H1 (cell line): ENCODE data around the gene TP63. TPM values are rescaled to one million over a fixed set of nuclear protein-coding genes. Genes with fewer than 3 reads are reported as not detected.
"Not testable (repeated sequence)": the region's sequence is repeated elsewhere in the genome, so short reads cannot be mapped to it uniquely, and the experiment has no call there.

Source experiments
- CTCF ChIA-PET: fragments of 300-600 bp; sonication (Branson Sonifier 250); formaldehyde crosslinking; loops from one replicate; lab custom pipeline; 2021; ENCODE audit not compliant: partially characterized antibody; lab: Charles Lee
- POLR2A ChIA-PET: fragments of 300-600 bp; sonication (Branson Sonifier 250); formaldehyde crosslinking; loops from one replicate; lab custom pipeline; 2021; ENCODE audit warnings: inconsistent platforms; ENCODE audit not compliant: partially characterized antibody; lab: Charles Lee
- DNase-seq, 2 experiments: peaks; one replicate each; pipeline versions ENCODE4 v3.0.0 to v3.0.0-alpha.2; 2010 to 2022; ENCODE audit warnings: low spot score in 2 of 2, low read depth in 1 of 2, mixed read lengths in 1 of 2
- FAIRE-seq: peaks from 2 replicates; lab custom pipeline; 2011; peaks lifted over from hg19 to GRCh38; lab: Jason Lieb, UNC
- H2AFZ ChIP-seq: 2 replicates; pipeline ENCODE4 v1.8.1; 2012; ENCODE audit warnings: low read length, inconsistent platforms
- H2AK5ac ChIP-seq: 2 replicates; pipeline ENCODE4 v1.6.1; 2013; ENCODE audit warnings: low read depth, low read length
- H2BK120ac ChIP-seq: replicated peaks from 2 replicates; pipeline ENCODE3; 2013; ENCODE audit warnings: low read depth, low read length, inconsistent platforms
- H2BK12ac ChIP-seq: 2 replicates; pipeline ENCODE4 v1.6.1; 2013; ENCODE audit warnings: low read depth, low read length
- H2BK15ac ChIP-seq: 2 replicates; pipeline ENCODE4 v1.6.1; 2013; ENCODE audit warnings: low read length
- H2BK20ac ChIP-seq: 2 replicates; pipeline ENCODE4 v1.6.1; 2013; ENCODE audit warnings: low read length
- H2BK5ac ChIP-seq: 2 replicates; pipeline ENCODE4 v1.6.1; 2013; ENCODE audit warnings: low read depth, low read length
- H3K14ac ChIP-seq: 2 replicates; pipeline ENCODE4 v1.6.1; 2013; ENCODE audit warnings: inconsistent platforms; ENCODE audit not compliant: insufficient read length
- H3K18ac ChIP-seq: 2 replicates; pipeline ENCODE4 v1.6.1; 2013; ENCODE audit warnings: low read length; ENCODE audit errors: extremely low read depth
- H3K23ac ChIP-seq: 2 replicates; pipeline ENCODE4 v1.6.1; 2013; ENCODE audit warnings: inconsistent platforms; ENCODE audit not compliant: insufficient read length
- H3K23me2 ChIP-seq: 2 replicates; pipeline ENCODE4 v1.6.1; 2013; ENCODE audit warnings: low read depth, low read length
- H3K27ac ChIP-seq: 2 replicates; pipeline ENCODE4 v1.6.1; 2011; ENCODE audit warnings: low read depth, low read length, inconsistent platforms
- H3K27me3 ChIP-seq, 4 experiments: replicated peaks in 1 of 4; 1 replicate in 1 of 4; 2 replicates in 3 of 4; pipeline versions ENCODE4 v1.6.1 to v1.8.1; 2011 to 2013; ENCODE audit warnings: low read length in 3 of 4, mild to moderate bottlenecking in 3 of 4, inconsistent platforms in 2 of 4, mixed read lengths in 2 of 4, moderate library complexity in 1 of 4; ENCODE audit not compliant: control insufficient read depth in 3 of 4, insufficient read depth in 3 of 4; ENCODE audit errors: extremely low read depth in 1 of 4
- H3K36me3 ChIP-seq, 4 experiments: 2 replicates each; pipeline versions ENCODE4 v1.6.1 to v1.8.1; 2011 to 2013; ENCODE audit warnings: mild to moderate bottlenecking in 4 of 4, low read length in 3 of 4, moderate library complexity in 2 of 4, control low read depth in 1 of 4, inconsistent platforms in 1 of 4; ENCODE audit not compliant: insufficient read depth in 4 of 4, control insufficient read depth in 2 of 4
- H3K4ac ChIP-seq: replicated peaks from 2 replicates; pipeline ENCODE3; 2013; ENCODE audit warnings: low read length, low read depth, mixed read lengths, inconsistent platforms; ENCODE audit not compliant: insufficient read length
- H3K4me1 ChIP-seq, 4 experiments: replicated peaks in 1 of 4; 1 replicate in 1 of 4; 2 replicates in 3 of 4; pipeline versions ENCODE4 v1.6.1 to v1.8.1; 2011 to 2013; ENCODE audit warnings: low read length in 3 of 4, inconsistent platforms in 2 of 4, mixed read lengths in 1 of 4; ENCODE audit not compliant: insufficient read depth in 4 of 4, control insufficient read depth in 3 of 4
- H3K4me2 ChIP-seq, 2 experiments: 2 replicates each; pipeline versions ENCODE4 v1.6.1 to v1.8.1; 2011 to 2013; ENCODE audit warnings: low read depth in 2 of 2, low read length in 2 of 2, control low read depth in 1 of 2, inconsistent platforms in 1 of 2, mild to moderate bottlenecking in 1 of 2; ENCODE audit not compliant: insufficient read depth in 1 of 2
- H3K4me3 ChIP-seq, 4 experiments: fragments of 200-600, 300-600 bp in 1 of 4; sonication (generic), shearing (Covaris generic), sonication (Bioruptor Twin) in 1 of 4; 2 replicates each; pipeline versions ENCODE4 v1.5.1 to v1.8.1; 2011 to 2016; ENCODE audit warnings: low read length in 4 of 4, low read depth in 3 of 4, control low read depth in 2 of 4, inconsistent platforms in 2 of 4, mild to moderate bottlenecking in 2 of 4, mixed read lengths in 1 of 4, moderate library complexity in 1 of 4; ENCODE audit not compliant: insufficient read depth in 2 of 4; ENCODE audit errors: extremely low read depth in 1 of 4
- H3K56ac ChIP-seq: replicated peaks from 2 replicates; pipeline ENCODE3; 2013; ENCODE audit warnings: low read depth, mild to moderate bottlenecking, mixed read lengths, low read length, inconsistent platforms; ENCODE audit not compliant: insufficient read length
- H3K79me1 ChIP-seq: 2 replicates; pipeline ENCODE4 v1.6.1; 2013; ENCODE audit warnings: low read depth, low read length, control low read depth
- H3K79me2 ChIP-seq, 2 experiments: 2 replicates each; pipeline versions ENCODE4 v1.6.1 to v1.8.1; 2012 to 2013; ENCODE audit warnings: low read length in 2 of 2, mild to moderate bottlenecking in 2 of 2, inconsistent platforms in 1 of 2; ENCODE audit not compliant: insufficient read depth in 2 of 2, control insufficient read depth in 1 of 2
- H3K9ac ChIP-seq, 4 experiments: replicated peaks in 1 of 4; 1 replicate in 1 of 4; 2 replicates in 3 of 4; pipeline versions ENCODE4 v1.6.1 to v1.8.1; 2011 to 2013; ENCODE audit warnings: low read depth in 3 of 4, low read length in 3 of 4, control low read depth in 2 of 4, mild to moderate bottlenecking in 2 of 4, moderate library complexity in 2 of 4, inconsistent platforms in 1 of 4; ENCODE audit errors: extremely low read depth in 1 of 4
- H3K9me3 ChIP-seq, 2 experiments: 2 replicates each; pipeline versions ENCODE4 v1.6.1 to v1.8.1; 2012 to 2013; ENCODE audit warnings: mild to moderate bottlenecking in 2 of 2, moderate library complexity in 2 of 2, control low read depth in 1 of 2, inconsistent platforms in 1 of 2, low read depth in 1 of 2, low read length in 1 of 2, mixed read lengths in 1 of 2; ENCODE audit not compliant: insufficient read depth in 2 of 2
- H4K20me1 ChIP-seq, 2 experiments: replicated peaks in 1 of 2; 2 replicates each; pipeline versions ENCODE3 to v1.8.1; 2011 to 2013; ENCODE audit warnings: inconsistent platforms in 2 of 2, low read length in 2 of 2, mild to moderate bottlenecking in 1 of 2; ENCODE audit not compliant: insufficient read depth in 2 of 2, control insufficient read depth in 1 of 2
- H4K5ac ChIP-seq: 2 replicates; pipeline ENCODE4 v1.6.1; 2013; ENCODE audit warnings: low read length, low read depth, mixed read lengths, inconsistent platforms; ENCODE audit not compliant: insufficient read length
- H4K8ac ChIP-seq: 2 replicates; pipeline ENCODE4 v1.8.0; 2013; ENCODE audit warnings: mild to moderate bottlenecking, moderate library complexity, low read length, inconsistent platforms; ENCODE audit not compliant: insufficient read depth; ENCODE audit errors: extremely low read depth
- H4K91ac ChIP-seq: replicated peaks from 2 replicates; pipeline ENCODE3; 2013; ENCODE audit warnings: low read length, mixed read lengths, inconsistent platforms; ENCODE audit not compliant: insufficient read length
- WGBS, 2 experiments: shearing (Covaris generic) in 1 of 2; methylation state at CpG; one replicate each; pipeline versions ENCODE4 v1.1.6 to v1.1.7; 2013 to 2015; ENCODE audit warnings: low lambda C conversion rate in 2 of 2, mixed read lengths in 2 of 2, inconsistent platforms in 1 of 2, low coverage in 1 of 2, missing lambda C conversion rate in 1 of 2; ENCODE audit not compliant: insufficient replicate concordance in 2 of 2, insufficient coverage in 1 of 2, insufficient read length in 1 of 2; ENCODE audit errors: extremely low coverage in 1 of 2, missing lambda C conversion rate in 1 of 2; 5-methylcytosine and 5-hydroxymethylcytosine counted together
- polyA plus RNA-seq, 7 experiments: library from polyadenylated mRNA; depleted of rRNA in 3 of 7; stranded (reverse) in 5 of 7; unstranded in 2 of 7; fragments of >200 nt in 5 of 7; fragments of 200-250 nt in 2 of 7; gene quantifications; 1 replicate in 5 of 7; 2 replicates in 1 of 7; 4 replicates in 1 of 7; pipeline versions ENCODE4 v1.2.1 to v1.2.3, GENCODE V29; 2011 to 2013; ENCODE audit warnings: missing spikeins in 2 of 7, mixed read lengths in 2 of 7
- total RNA-seq: library from RNA; stranded (reverse); fragmentation: NEBNext Ultra II Directional; extraction: Animal tissue kit (Norgen Biotek cat#: 25700); gene quantifications from 2 replicates; pipeline ENCODE4 v1.2.1, GENCODE V29; 2021

TP63 gene
- total and polyA plus RNA-seq, 2 of the 8 experiments (the other 6 are each of a cell fraction or from before 2014, with no cell fraction given) = not detected

DNA sequence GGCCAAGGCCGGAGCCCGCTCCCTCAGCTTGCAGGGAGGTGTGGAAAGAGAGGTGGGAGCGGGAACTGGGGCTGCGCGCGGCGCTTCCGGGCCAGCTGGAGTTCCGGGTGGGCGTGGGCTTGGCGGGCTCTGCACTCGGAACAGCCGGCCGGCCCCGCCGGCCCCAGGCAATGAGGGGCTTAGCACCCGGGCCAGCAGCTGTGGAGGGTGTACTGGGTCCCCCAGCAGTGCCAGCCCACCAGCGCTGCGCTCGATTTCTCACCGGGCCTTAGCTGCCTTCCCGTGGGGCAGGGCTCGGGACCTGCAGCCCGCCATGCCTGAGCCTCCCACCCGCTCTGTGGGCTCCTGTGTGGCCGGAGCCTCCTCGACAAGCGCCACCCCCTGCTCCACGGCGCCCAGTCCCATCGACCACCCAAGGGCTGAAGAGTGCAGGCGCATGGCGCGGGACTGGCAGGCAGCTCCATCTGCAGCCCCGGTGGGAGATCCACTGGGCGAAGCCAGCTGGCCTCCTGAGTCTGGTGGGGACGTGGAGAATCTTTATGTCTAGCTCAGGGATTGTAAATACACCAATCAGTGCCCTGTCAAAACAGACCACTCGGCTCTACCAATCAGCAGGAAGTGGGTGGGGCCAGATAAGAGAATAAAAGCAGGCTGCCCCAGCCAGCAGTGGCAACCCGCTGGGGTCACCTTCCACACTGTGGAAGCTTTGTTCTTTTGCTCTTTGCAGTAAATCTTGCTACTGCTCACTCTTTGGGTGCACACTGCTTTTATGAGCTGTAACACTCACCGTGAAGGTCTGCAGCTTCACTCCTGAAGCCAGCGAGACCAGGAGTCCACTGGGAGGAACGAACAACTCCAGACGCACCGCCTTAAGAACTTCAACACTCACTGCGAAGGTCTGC is 34.9 kb upstream of the TP63 start:
- not testable (repeated sequence) for H3K23me2 ChIP-seq, H3K4me1 ChIP-seq, H4K91ac ChIP-seq, H3K9me3 ChIP-seq, H4K5ac ChIP-seq, H3K27me3 ChIP-seq, FAIRE-seq, H4K20me1 ChIP-seq, H2AFZ ChIP-seq, DNase-seq, H2BK120ac ChIP-seq, H3K23ac ChIP-seq, H3K79me2 ChIP-seq, H3K9ac ChIP-seq, H3K4me3 ChIP-seq, H3K79me1 ChIP-seq, H3K4ac ChIP-seq, H2BK12ac ChIP-seq, H3K56ac ChIP-seq, H3K18ac ChIP-seq, H3K36me3 ChIP-seq, H2AK5ac ChIP-seq, H2BK15ac ChIP-seq, H2BK5ac ChIP-seq, H3K14ac ChIP-seq, H3K27ac ChIP-seq, H3K4me2 ChIP-seq, H4K8ac ChIP-seq, H2BK20ac ChIP-seq
- CTCF ChIA-PET = interaction anchor here (0.7 kb wide), 1 partner anchor 10 kb away, joined by 3 read pairs; no protein-coding TSS in a partner anchor
- 98% methylated on average over 28 of the region's 45 CpGs; no CpG with 5 or more reads in 1 of the 2 experiments for WGBS, 2 experiments
- POLR2A ChIA-PET = interaction anchor here (0.6 kb wide), 1 partner anchor 26 kb away, joined by 3 read pairs; no protein-coding TSS in a partner anchor
